GM18507 (cell line): Measurements from ENCODE around the gene CARMIL1.

ENCODE experiments used
- DNase-seq: peaks from one replicate; pipeline ENCODE4 v3.0.0; 2011; ENCODE audit warnings: low read depth; ENCODE audit not compliant: insufficient read length; ENCODE audit errors: extremely low spot score
- FAIRE-seq: peaks from 2 replicates; lab custom pipeline; 2011; peaks lifted over from hg19 to GRCh38; lab: Jason Lieb, UNC

CARMIL1 gene

DNA sequence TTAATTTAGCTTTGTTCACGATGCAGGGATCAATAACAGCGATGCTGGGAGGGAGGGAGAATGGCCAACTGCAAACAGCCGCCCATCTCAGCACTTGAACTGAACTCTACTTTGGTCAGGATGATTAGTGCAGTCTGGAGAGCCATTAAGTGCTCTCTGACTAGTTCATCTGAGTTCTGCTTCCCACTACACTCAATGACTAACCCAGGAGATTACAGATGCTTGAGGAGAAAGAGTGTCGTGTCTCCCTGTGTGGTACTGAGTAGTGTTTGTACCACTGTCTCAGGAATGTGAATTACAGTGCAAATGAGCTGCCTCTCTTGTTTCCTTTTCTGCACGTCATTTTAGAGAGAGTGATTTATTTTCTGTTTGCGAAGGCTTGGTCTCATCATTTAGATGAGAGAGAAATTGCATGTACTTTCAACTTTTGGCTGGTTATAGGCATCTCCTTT is 23.5 kb downstream of the CARMIL1 start:
- FAIRE-seq = no peak
- no peak for DNase-seq

DNA sequence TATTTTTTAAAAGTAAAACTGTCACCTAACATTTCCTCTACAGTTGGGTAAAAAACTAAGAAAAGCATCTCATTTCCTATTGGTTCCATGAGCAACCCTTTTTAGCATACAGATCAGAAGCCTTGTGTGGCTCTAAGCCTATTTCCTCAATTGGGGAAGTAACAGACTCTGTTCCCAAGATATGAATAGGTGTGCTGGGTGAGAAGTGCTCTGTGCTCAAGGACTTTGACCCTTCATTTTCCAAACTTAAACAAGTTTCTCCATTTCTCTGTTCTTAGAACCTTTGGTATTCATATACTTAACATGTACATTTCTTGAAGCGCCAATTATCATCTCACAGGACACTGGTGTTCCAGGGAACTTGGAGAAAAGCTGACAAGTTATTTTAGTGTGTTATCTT is 24.1 kb downstream of the CARMIL1 start:
- FAIRE-seq (no peak), DNase-seq (no peak)

DNA sequence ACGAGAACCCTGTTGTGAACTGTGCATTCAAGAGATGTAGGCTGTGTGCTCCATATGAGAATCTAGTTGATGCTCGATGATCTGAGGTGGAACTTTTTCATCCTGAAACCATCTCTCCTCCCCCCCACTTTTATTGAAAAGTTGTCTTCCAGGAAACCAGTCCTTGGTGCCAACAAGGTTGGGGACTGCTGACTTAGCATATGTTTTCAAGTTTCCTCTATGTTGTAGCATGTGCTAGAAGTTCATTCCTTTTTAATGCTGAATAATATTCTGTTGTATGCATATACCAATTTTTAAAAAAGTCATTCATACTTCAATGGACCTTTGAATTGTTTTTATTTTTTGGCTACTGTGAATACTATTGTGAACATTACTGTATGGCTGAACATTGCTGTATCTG is 27.2 kb downstream of the CARMIL1 start:
- DNase-seq = no peak
- no peak for FAIRE-seq

DNA sequence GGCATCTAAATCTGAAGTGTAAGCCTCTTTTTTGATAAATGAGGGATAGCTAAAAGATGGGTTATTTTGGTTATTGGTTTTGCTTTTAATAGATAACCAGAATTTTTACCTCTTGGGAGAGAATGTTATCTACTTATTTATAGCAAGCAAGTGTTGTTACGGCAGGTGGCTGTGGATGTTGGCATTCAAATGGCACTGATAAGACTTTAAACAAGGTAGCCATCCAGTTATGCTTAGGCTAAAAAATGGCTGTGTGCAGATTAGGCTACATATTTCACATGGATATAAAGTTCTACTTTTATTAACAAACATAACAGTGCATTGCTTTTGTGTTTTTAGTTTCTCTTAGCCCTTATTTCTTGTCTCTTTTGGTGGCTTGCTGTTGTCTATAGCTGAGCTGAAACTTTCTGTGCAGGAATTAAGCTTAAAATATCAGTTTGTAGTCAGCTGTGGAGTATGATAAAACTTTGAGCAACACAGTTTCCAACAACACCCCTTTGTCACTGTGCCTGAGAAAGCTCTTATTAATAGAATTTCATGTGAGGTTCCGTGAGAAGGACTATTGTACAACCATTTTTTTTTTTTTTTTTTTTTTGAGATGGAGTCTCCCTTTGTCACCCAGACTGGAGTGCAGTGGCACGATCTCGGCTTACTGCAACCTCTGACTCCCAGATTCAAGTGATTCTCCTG is 28.8 kb downstream of the CARMIL1 start:
- no peak for DNase-seq
- no peak for FAIRE-seq

DNA sequence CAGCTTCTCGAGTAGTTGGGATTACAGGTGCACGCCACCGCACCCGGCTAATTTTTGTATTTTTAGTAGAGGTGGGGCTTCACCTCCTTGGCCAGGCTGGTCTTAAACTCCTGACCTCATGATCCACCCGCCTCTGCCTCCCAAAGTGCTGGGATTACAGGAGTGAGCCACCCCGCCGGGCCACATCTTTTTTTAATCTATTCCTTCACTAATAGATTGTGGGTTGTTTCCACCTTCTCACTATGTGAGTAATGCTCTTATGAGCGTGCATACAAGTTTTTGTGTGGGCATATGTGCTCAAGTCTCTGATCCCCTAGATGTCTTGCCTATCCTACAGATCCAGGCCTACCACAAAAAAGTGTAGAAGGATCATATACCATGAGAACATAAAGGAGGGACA is 30.7 kb downstream of the CARMIL1 start:
- FAIRE-seq = no peak
- no peak for DNase-seq

DNA sequence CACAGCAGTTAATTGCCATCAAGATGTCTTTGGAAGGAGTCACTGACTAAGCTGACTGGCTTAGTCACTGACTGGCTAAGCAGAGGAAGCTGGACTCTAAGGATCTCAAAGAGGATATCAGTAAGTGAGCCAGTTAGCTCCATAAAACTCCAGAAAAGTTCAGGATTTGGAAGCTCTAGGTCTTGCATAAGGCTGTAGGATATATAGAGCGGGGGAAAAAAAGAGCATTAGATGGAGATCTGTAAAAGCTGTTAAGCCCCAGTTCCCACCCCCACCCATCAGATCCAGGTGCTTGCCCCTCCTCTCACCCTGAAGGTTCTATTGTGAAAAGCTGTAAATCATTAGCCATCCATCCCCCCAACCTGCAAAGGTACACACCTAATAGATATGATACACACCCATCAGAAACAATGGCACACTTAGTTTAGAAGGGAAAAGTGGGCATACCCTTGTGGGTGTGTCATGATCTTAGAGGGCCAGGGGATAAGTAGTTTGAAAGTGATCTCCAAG is 32.2 kb downstream of the CARMIL1 start:
- FAIRE-seq (no peak), DNase-seq (no peak)

DNA sequence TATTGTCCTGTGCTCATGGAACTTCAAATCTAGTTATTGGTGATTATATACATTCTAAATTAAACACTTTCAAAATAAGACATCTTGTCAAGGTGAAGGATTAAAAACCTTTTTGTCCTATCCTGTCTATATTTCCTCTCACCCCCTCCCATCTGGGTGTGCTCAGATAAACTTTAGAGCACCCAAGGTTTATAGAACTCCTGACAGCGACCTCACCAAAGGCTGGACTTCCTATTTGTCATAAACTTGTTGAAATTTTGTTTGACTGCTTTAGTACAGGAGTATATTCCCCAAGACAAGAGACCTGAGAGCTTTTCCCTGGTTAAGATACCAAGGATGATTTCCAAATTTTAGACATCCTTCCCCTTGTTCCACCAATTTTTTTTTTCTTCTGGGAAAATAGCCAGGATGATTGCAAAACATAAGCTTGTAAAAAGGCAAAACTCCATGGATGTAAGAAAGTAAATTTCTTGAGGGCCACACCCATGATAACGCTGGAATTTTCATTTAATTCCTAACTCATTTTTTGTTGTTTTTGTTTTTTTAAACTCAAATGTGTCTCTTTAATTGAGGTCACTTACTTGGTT is 33.0 kb downstream of the CARMIL1 start:
- DNase-seq (no peak), FAIRE-seq (no peak)

DNA sequence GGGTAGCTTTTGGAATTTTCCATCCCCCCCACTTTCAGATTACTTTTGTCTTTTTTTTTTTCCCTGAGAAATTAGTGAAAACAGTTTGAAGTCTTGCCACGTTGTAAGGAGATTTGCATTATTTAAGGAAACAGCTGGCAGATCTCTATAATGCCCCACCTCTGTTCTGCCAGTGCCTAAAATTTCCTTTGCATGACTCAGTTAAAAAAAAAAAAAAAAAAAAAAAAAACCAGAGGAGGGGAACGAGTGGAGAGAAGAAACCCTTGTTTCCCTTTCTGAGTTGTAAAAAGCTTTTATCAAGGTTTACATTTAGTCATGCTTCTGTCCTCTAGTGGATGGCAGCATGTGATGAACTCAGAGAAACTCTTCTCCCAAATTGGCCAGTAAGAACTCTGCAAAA is 33.5 kb downstream of the CARMIL1 start:
- DNase-seq (no peak), FAIRE-seq (no peak)

DNA sequence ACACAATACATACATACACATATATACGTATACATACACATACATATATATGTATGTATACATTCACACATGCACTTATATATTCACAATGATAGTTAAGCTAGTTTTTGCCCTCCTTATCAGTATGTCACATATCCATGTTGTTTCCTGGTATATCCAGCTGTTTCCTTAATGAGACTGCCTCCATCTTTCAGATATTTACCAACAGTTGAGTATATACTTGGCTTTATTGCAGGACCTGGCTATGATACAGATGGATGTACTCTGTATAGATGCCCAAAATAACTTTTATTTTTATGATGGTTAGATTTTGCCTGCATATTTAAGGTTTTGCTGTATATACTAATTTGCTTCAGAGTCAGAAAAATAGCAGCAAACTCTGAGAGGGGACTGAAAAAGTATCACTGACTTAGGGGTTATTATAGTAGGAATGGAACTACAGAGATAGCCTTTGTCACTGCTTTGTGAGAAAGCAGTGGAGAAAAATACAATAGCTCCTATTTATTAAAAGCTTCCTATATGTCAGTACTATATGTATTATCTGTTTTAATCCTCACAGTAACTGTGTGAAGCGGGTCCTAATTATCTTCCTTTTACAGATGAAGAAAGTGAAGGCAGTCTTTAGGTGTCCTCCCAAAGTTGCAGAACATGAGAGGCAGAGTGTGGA is 35.5 kb downstream of the CARMIL1 start:
- FAIRE-seq (no peak), DNase-seq (no peak)

DNA sequence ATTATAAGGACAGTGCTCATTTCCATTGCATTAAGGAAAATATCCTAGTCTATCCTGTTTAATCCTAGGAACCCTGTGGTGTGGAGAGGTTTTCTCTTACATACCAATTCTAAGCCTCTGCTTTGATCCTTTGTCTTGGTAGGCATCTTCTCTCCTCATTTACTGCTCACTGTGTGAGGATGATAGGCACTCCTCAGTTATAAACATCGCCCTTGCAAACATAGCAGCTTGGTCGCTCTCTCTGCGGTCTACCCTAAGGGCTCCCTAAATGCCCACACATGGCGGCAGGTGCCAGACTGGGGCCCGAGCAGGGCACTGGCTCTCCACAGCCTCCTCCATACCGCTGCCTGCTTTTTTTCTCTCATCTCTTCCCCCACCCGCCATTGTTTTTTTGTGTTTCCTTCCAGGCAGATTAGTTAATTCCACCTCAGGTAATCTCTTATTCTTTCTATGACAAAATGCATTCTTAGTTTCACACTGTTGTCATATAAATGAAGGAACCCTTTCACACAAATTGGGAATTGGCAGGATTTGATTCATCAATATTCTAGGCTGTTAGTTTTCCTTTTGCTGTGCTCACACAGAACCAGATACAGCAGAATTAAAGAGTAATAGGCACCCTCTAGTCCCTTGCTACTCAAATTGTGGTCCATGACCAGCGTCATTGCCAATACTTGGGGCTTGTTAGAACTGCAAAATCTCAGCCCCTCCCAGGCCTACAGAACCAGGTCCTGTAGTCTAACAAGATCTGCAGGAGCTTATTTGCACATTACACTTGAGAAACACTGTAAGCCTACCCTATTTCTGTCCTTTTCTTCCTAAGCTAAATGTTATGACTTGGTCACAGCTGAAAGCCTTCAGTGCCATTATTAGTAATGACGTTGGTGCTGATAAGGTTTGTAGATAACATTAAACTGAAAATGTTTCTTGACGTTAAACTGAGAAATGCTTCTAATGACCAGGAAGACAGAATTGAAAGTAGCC is 36.3 kb downstream of the CARMIL1 start:
- no peak for FAIRE-seq

DNA sequence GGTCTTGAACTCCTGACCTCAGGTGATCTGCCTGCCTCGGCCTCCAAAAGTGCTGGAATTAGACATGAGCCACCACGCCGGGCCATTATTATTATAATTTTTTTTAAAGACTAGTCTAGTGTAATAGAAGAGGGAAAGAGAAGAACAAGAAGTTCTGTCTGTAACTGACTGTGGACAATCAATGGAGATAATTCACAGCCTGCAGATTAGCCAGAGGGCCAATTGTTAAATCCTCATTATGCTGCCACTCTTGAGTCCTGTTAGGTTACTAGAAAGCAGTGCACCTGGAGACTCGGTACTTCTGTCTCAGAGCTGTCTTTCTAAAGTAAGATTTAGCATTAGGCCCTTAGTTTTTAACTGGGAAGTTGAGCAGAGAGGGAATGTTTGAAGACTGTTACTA is 37.5 kb downstream of the CARMIL1 start:
- DNase-seq = no peak
- no peak for FAIRE-seq

More for the DNA sequence above, 36.3 kb downstream of the CARMIL1 start:
- no peak for DNase-seq

DNA sequence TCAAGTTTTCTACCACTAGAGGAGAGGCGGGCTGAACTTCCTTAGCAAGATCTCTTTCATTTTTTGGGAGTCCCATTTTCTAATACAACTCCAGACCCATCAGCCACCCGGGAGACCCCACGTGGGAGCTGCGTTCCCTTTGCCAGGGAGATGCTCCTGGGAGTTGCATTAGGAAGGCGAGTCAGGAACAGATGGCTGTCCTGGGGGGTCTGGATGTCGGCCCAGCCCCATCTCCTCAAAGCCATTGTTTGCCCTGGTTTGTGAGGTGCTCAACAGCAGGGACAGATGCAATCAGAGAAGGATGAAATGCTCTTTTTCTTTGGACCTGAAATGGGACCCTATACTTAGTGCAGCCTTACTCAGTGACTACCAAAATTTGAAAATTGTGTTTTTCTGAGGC is 39.4 kb downstream of the CARMIL1 start:
- FAIRE-seq = no peak
- no peak for DNase-seq

DNA sequence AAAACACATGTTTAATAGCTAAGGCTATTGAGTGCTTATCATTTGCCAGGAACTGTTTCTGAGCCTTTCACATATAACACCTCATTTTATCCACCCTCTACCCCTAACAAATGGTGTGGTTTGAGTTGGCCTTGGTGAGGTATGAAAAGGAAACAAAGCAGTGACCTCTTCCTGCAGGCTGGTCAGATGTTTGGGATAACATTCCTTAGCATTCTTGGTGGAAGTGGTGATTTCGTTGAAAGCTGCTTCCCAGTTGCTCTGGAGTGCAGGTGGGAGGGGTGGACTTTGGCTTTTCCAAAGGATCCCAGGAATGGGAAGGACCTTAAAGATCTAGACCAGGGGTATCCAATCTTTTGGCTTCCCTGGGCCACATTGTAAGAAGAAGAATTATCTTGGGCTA is 41.3 kb downstream of the CARMIL1 start:
- FAIRE-seq (no peak), DNase-seq (no peak)

DNA sequence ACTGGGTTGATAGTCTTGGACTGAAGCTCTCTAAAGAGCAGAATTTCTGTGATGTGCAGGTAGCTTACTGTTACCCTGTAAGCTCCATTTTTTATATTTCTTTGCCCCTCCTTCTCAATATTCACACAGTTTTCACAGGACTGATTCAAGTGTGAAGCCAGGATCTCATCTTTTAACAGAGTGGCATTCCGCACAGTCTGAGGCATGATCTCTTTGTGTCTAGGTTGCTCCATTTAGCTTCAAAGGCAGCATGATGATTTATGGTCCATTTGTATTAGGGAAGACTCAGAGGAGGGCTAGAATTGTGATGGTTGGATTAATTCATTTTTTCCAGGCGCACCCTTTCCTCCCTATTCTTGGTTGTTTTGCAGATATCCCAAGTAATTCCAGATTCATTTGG is 43.5 kb downstream of the CARMIL1 start:
- DNase-seq (no peak), FAIRE-seq (no peak)

DNA sequence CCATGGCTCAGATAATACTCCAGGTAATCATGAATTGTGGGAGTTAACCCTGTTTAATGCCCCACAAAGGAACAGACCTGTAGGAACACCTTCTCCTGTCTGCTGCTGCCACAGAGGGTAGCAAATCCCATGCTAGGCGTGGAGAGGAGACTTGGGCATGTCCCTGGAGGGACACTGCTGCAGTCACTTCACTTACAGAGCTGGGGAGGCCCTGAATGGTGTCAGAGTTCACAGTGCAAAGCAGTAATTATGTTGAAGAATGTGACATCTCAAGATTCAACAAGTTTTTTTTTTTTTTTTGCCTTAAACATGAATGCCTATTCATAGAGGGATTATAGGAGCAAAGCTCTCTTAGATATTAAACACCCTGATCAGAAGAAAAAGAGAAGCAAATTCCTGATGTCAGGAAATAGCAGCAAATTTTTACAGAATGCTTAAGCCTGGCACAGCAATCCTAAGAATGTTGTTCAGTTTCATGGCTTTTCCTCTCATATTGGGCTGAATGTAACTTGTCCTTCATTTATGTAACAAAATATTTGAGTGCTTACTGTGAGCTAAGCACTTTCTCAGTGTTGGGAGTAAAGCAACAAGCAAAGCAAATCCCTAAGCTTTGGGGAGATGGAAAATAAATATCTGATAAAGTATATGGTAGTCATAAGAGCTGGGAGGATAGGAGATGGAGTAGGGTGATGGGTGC is 45.0 kb downstream of the CARMIL1 start:
- DNase-seq (no peak), FAIRE-seq (no peak)

DNA sequence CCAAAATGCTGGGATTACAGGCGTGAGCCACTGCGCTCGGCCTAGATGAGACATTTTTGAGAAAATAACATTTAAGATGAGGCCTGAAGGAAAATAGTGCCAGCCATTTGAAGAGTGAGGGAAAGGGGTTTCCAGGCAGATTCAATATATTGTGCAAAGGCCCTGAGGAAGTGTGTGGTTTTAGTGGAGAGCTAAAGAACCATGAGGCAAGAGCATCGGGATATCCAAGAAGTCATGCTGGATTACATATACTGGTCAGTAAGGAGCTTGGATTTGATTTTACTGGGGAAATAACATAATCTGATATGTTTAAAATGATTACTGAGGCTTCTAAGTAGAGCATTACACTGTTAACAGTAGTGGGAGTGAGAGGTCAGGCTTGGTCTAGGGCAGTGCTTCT is 47.0 kb downstream of the CARMIL1 start:
- FAIRE-seq = no peak

DNA sequence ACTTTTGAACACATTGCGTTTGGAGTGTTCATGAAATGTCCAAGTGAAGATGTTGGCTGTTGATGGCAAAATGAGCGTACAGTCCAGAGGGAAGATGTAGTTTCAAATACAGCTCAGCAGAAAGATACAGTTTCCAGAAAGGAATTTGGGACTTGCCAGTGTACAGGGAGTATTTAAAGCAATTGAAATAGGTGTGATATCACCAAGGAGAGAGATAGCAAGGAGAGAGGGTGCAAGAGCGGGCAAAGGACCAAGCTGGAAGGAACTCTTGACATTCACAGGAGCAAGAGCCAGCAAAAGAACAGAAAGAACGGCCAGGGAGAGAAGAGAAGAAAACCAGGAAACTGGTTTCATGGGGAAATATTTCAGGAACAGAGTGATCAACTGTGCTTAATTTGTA is 47.8 kb downstream of the CARMIL1 start:
- DNase-seq = no peak
- no peak for FAIRE-seq

More for the DNA sequence above, 47.0 kb downstream of the CARMIL1 start:
- DNase-seq = no peak

DNA sequence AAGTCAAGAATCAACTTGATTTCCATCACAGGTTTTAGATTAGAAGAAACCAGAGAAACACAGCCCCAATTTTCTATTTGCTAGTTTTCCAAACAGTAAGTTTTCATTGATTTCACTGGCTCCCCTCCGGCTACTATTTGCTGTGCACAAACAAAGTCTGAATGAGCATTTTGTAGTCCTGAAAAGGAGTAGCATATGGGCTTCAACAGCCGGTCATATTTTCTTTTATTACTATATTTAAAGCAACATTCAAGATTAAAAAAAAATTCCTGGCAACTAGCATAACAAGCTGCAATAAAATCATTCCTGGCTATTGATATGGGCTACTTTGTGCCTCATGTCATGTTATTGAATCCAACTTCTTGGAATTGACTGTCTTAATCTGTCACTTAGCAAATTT is 48.3 kb downstream of the CARMIL1 start:
- FAIRE-seq (no peak), DNase-seq (no peak)

DNA sequence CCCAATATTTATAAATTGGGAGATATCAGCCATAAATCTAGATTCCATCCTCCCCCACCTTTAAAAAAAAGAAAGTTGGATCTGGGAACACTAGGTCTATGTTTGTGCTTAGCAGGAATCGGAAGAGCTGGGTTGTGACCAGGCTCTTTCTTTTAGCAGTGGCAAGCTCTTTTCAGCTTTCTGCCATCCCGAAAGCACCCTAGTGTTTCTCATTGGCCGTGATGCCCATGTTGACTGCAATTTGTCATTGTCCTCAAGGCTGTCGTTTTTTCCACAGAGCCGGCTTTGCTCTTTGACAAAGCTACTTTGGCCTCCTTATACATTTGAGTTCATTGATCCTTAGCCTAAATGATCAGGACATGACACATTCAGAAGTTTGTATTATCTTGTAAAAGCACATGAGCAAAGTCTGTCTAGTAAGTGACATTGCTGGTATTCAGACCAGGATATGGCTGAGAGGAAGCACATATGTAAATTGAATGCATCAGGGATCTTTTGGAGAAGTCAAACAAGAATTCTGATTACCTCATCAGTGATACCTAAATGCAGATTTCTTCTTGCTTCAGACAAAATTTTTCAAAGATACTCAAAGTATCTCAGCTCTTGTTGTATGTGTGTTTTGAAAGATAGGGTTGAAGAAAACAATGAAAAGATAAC is 50.1 kb downstream of the CARMIL1 start:
- DNase-seq (no peak), FAIRE-seq (no peak)
